ENCODE results near the gene ITGB2.

DNA sequence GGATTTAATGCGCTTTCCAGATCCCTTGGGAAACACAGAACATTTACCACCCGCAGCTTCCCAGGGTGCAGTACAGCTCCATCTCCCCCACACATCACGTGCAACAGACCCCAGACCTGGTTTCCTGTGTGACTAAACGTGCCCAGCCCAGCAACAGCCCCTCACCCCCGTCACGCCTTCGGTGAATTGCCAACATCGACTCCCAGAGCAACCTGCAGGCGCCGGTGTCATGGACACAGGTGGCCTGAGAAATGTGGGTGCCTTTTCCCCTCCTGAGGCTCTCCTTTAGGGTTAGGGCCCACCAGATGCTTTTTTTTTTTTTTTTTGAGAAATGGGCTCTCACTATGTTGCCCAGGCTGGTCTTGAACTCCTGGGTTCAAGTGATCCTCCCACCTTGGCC lies 78.6 kb downstream of the ITGB2 start:
- TF ChIP-seq, protein P1, sequence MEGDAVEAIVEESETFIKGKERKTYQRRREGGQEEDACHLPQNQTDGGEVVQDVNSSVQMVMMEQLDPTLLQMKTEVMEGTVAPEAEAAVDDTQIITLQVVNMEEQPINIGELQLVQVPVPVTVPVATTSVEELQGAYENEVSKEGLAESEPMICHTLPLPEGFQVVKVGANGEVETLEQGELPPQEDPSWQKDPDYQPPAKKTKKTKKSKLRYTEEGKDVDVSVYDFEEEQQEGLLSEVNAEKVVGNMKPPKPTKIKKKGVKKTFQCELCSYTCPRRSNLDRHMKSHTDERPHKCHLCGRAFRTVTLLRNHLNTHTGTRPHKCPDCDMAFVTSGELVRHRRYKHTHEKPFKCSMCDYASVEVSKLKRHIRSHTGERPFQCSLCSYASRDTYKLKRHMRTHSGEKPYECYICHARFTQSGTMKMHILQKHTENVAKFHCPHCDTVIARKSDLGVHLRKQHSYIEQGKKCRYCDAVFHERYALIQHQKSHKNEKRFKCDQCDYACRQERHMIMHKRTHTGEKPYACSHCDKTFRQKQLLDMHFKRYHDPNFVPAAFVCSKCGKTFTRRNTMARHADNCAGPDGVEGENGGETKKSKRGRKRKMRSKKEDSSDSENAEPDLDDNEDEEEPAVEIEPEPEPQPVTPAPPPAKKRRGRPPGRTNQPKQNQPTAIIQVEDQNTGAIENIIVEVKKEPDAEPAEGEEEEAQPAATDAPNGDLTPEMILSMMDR (conservative IDR thresholded peaks at IDR 0.05 in 1 of 2, IDR thresholded peaks at IDR 0.05 in 1 of 2; ENCODE audit: low read depth in 1 of 2, low read length in 2 of 2), result no peak
- no peak for TF ChIP-seq EZH2 (IDR thresholded peaks at IDR 0.05; ENCODE audit: low read length, missing control alignments)

Measured in fibroblast of lung (primary cell).